Superior temporal gyrus (tissue), 1 donor: ENCODE data around the gene WRAP73.

Source experiments
- DNase-seq: peaks from one replicate; pipeline ENCODE4 v3.0.0-alpha.2; 2016; ENCODE audit errors: extremely low spot score

Gene WRAP73

GRCh38 chr1:3614755-3615742 lies 34.9 kb downstream of the WRAP73 start:
- DNase-seq = no peak

DNA sequence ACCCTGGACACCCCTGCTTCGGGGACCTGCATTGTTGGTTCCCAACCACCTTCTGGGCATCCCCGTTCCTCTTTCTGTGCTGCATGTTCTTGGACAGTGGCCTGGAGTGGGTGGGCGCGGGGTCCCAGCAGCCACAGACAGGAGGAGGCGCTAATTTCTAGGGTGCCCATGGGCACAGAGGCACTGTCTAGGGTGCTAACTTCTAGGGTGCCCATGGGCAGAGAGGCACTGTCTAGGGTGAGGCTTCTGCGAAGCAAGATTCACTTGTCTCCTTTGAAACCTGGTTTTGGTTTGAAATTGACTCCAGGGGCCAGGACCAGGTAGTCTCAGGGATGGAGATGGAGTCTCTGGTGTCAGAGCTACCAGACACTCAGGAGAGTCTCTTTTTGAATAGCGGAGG lies 37.8 kb downstream of the WRAP73 start:
- DNase-seq = no peak

DNA sequence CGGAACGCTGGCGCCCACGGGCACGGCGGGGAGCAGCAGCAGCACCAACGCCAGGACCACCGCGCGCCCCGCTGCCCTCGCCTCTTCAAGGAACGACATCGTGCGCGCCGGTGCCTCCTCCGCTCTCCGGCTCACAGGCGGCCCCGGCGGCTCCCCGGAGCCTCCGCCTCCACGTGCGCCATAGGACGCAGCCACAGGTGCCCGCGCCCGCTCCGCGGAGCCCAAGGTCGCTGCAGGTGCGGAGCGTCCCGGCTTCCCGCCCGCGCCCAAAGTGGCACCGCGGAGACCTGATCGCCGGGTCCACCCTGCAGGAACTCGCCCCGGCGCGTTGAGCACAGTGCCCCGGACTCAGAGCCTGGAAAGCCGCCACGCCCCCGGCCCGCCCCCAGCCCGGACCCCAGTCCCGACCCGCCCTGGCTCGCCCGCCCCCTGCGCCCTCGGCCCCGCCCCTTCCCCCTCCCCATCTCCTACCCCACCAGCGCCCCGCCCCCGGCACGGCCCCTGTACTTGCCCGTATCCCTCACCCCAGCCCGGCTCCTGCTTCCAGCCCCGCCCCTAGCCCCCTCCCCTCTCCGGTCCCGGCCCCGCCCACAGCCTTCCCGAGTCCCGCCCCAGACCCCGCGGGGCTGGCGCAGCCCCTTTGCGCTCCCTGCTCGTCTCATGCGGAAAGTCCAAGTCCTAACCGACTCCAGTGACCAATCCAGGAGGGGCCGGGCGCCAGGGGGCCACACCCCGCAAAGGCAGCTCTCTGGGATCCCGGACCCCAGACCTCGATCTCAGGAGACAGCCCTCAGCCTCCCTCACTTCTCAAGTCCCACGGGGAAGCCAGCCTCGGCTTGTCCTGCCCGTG lies 38.5 kb downstream of the WRAP73 start, which contains the start of gene MEGF6:
Gene MEGF6, minus strand, starts transcription at position 339 of the 850 bp plus-strand sequence. Its CDS starts 240 bp downstream, at position 99.
- no peak for DNase-seq

DNA sequence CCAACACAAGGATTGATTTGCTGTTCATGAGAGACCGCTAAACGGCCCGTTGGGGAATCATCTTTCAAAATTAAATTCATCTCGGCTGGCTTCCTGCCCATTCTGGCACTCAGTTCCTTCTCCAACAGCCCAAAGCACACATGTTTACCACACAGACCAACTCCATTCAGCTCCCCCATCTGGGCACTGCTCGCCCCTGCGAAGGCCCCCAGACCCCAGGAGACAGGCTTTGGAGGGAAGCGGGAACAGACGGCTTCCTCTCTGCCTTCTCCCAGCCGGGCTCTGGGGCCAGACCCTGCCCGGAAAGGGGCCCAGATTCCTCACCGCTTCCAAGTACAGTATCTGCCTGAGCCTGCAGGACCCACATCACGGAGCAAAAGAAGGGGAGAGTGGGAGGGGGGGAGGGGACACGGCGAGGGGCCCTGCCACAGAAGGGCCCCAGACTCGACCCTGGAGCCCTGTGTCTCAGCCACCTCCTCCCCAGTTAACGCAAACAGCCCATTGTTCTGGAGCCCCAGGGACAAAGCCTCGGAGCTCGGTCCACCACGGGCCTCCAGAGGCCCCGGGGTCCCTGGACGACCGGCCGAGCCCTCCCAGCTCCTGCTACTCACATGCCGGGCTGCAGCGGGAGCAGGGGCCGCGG lies 39.3 kb downstream of the WRAP73 start:
- DNase-seq = no peak

- DNase-seq = no peak
Measured at GRCh38 chr1:3609769-3610526, 40.0 kb downstream of the WRAP73 start.

DNA sequence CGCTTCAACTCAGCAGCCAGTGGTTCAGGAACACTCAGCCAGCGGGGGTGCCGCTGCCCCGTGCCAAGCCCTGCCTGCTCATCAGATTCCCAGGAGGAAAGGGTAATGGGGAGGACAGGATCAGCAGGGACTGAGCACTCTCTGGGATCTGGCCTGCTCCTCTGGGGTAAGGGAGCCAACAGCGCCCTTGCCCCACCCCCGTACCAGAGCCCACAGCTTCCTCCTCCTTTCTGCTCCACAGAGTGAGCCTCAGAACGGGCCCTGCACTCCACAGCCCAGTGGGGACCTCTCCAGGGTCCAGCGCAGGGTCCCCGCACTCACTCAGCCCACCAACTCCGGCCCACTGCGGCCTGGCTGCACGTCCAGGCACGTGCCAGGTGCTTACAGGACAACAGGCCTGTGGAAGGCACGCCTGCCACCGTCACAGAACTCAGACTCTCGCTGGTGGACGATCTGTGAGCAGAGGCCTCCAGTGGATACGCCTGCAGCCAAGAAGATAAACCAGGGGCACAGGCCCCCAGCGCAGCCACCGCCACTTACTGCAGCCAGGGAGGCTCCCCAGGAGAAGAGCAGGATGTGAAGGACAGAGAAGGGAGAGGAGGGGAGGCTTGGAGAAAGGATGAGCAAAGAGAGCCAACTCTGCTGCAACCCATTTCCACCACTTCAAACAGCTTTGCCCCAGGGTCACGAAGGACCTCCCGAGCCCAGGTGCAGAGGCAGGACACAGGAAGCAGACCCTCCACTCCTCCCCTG lies 40.7 kb downstream of the WRAP73 start:
- no peak for DNase-seq

DNA sequence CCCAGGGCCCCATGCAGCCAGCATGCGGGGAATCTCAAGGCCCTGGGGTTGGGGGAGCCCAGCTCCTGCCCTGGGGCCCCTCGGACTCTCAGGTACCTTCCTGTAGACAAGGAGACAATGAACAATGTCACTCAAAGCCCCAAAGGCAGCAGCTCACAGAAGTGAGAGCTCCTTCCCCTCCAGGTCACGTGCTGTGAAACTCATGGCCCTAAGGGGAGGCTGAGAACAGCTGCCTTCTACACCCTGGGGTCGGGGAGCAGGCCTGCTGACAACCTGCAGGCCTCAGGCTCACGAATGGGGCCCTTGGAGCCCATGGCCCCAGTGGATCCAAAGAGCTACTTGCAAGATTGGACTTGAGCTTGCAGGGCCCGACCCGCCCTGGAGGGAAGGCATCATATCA lies 41.7 kb downstream of the WRAP73 start:
- no peak for DNase-seq

DNA sequence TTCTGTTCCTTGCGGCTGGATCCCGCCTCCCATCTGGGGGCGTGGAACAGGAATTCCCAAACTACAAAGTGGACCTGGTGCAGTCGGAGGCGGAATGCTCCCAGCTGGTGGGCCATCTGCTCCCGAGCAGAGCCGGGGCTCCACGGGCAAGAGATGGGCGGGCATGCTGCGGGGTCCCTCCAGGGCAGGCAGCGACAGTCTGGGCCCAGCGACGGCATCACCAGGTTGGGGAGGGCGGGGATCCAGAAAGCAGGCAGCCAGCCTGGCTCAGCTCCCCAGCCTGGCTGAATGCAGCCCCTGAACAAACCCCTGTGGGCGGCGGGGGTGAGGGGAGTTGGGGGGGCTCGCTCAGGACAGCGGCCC lies 42.2 kb downstream of the WRAP73 start:
- no peak for DNase-seq

- no peak for DNase-seq
Measured at GRCh38 chr1:3606779-3607702, 42.9 kb downstream of the WRAP73 start.

GRCh38 chr1:3604997-3605823 lies 44.7 kb downstream of the WRAP73 start:
- no peak for DNase-seq

DNA sequence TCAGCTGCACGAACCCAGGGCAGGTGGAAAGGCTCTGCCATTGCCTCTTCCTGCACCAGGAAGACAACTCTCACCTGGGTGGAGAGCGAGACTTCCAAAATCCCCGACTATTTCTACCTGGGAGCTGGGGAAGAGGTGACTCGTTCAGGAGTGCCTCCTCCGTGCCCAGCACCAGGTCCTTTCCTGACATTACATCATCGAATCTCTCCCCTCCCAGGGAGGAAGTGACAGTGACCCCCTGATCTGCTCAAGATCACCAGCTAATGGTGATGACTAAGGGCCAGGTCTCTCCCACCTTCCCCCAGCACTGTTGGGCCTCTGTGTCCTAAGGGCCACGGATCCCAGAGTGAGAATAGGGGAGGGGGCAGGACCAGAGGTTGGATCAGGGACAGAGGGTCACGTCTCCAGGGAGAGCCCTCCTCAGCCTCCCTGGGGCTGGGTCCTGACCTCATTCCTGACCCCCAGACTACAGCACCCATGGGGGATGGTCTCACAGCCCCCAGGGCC lies 45.4 kb downstream of the WRAP73 start:
- no peak for DNase-seq

DNA sequence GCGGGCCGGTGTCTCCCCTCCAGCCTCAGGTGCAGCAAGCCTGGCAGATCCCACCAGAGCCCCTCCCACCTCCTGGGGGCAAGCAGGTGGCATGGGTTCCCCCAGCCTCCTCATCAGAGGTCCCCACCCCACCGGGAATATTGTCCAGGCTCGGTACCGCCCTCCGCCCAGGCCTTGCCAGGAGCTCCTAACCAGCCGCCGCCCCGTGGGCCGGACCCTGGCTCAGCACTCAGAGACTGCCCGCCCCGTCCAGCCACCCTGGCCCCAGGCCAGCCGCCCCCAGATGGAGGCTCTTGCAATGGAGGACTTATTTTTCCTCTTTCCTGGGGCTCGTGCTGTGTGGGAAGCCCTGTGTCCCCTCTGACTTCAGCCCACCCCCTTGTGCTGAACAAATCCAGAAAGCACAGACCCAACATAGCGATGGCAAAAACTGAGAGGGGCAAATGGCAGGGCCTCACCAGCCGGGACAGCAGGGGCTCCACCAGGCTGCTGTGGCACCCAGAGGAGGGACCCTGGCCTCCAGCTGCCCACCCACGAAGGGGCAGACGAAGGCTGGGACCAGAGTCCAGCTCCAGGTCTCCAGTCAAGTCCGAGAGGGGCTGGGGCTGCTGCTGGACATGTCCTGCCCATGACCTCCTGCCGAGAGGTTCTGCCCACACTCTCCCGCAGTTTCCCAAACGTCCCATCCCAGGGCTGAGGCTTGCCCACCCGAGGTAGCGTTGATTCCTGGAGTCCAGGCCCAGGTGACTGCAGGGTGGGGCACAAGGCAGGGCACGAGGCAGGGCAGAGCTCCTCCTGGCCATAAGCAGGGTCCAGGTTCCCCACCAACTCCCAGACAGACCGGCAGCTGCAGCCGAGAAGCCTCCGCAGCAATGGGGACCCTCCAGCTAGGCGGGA lies 46.1 kb downstream of the WRAP73 start:
- no peak for DNase-seq

DNA sequence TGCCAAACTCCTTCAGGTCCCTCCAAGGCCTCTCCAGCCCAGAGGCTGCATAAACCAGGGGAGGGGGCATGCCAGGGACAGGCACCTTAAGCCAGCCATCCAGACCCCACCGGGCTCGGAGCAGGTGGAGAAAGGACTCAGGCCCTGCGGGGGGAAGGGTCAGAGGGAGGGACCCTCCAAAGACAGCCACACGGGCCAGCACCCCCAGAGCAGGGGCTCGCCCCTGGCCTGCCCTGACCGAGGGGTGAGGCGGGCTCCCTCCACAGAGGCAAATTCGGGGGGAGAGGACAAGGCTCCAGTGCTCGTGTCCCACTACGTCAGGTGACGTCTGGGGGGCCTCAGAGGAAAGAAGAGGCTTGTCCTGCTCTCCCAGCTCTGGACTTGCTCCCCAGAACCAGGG lies 46.7 kb downstream of the WRAP73 start:
- no peak for DNase-seq

DNA sequence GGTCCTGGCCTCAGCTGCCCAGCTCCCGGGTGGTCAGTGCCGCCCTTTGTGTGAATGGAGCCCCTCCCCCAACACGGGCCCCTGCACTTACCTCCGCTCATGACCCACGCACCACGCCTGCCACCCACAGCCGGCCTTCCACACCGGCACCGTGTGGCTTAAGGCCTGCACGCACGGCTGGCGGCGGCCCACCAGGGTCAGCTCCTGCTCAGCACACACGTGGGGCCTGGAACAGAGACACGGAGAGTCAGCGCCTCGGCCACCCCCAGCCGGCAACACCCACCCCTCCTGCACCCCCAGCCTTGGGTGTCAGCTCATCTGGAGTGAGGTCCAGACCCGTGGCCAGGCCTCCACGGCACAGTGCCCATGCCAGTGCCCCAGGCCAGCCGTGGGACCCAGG lies 47.5 kb downstream of the WRAP73 start:
- DNase-seq = no peak

GRCh38 chr1:3601743-3602142 lies 48.2 kb downstream of the WRAP73 start:
- no peak for DNase-seq

DNA sequence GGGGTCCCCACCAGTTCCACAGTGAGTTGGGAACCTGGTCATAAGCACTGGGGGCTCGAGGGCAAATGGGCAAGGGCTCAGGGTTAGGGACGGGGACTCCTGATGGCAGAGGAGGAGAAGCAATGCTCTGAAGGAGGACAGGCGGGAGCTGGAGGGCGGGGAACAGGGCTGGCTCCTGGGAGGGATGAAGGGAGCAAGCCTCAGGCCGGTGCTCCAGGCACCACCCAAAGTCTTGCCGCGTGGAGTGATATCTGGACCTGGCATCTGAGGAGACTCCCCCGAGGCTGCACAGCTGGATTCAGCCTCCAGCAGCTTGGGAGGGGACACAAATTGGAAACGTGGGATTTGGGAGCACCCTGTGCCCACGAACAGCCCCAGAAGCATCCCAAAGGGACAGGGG lies 49.5 kb downstream of the WRAP73 start:
- DNase-seq = no peak

DNA sequence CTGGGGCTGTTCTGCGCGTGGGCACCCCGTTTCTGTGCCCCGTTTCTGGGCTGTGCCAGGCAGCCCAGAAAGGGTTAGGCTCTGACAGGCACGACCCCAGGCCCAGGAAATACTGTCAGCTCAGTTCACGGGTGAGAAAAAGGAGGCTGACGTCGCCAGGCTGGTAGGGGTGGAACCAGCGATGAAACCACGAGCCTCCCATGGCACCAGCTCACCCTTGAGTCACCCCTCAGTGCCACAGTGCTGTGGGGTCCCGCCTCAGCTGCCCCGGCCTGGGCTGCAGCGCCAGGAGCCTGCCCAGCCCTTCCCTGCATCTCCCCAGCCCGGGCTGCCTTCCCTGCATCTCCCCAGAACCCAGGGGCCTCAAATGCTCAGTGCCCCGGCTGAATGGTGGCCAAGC lies 50.1 kb downstream of the WRAP73 start:
- DNase-seq = no peak
